SK-N-SH (cell line): Measurements from ENCODE around the gene PCSK7. TPM values are rescaled to one million over a fixed set of nuclear protein-coding genes. Genes with fewer than 3 reads are reported as not detected.

Source experiments
- CTCF ChIA-PET: fragments of 300-600, 350-600 bp; formaldehyde crosslinking; extraction: SDS; loops from one replicate; lab custom pipeline; 2021; lab: Yijun Ruan, JAX
- POLR2A ChIA-PET: fragments of 350-600 bp; sonication (Branson Sonifier 250); formaldehyde crosslinking; extraction: SDS; loops from one replicate; lab custom pipeline; 2020; ENCODE audit warnings: antibody characterized with exemption, inconsistent platforms; lab: Yijun Ruan, JAX
- DNase-seq: peaks from one replicate; pipeline ENCODE4 v3.0.0; 2012
- H2AFZ ChIP-seq: fragments of 200-600 bp; sonication (generic); 2 replicates; pipeline ENCODE4 v1.8.1; 2016; ENCODE audit warnings: antibody characterized with exemption, mild to moderate bottlenecking, low read depth
- H3F3A ChIP-seq: fragments of 200-600 bp; sonication (generic); replicated peaks from 2 replicates; pipeline ENCODE3; 2016; ENCODE audit warnings: antibody characterized with exemption, mild to moderate bottlenecking; ENCODE audit not compliant: insufficient read depth
- H3K27ac ChIP-seq, 2 experiments: fragments of 200-500 bp in 1 of 2; fragments of 200-600 bp in 1 of 2; sonication (Bioruptor generic) in 1 of 2; sonication (generic), shearing (Covaris generic) in 1 of 2; 2 replicates each; pipeline versions ENCODE4 v1.5.1 to v1.6.1; 2014 to 2016; ENCODE audit warnings: low read depth in 2 of 2, inconsistent platforms in 1 of 2, low read length in 1 of 2, mild to moderate bottlenecking in 1 of 2, mixed read lengths in 1 of 2
- H3K27me3 ChIP-seq: fragments of 200-600 bp; sonication (generic), shearing (Covaris generic); 2 replicates; pipeline ENCODE4 v1.6.1; 2016; ENCODE audit warnings: mixed run types; ENCODE audit not compliant: insufficient read depth
- H3K36me3 ChIP-seq, 2 experiments: fragments of 200-500 bp in 1 of 2; fragments of 200-600 bp in 1 of 2; sonication (Bioruptor generic) in 1 of 2; sonication (generic) in 1 of 2; replicated peaks in 1 of 2; 2 replicates each; pipeline versions ENCODE3 to v1.5.1; 2014 to 2016; ENCODE audit warnings: low read length in 1 of 2, mild to moderate bottlenecking in 1 of 2; ENCODE audit not compliant: insufficient read depth in 2 of 2, control insufficient read depth in 1 of 2
- H3K4me1 ChIP-seq, 2 experiments: fragments of 200-500 bp in 1 of 2; fragments of 200-600 bp in 1 of 2; sonication (Bioruptor generic) in 1 of 2; sonication (generic), shearing (Covaris generic) in 1 of 2; 2 replicates each; pipeline versions ENCODE4 v1.5.1 to v1.6.1; 2014 to 2016; ENCODE audit warnings: low read depth in 1 of 2, low read length in 1 of 2, mixed run types in 1 of 2; ENCODE audit not compliant: insufficient read depth in 2 of 2, control insufficient read depth in 1 of 2
- H3K4me2 ChIP-seq: fragments of 200-600 bp; sonication (generic), shearing (Covaris generic); 2 replicates; pipeline ENCODE4 v1.6.1; 2017; ENCODE audit warnings: mixed run types
- H3K4me3 ChIP-seq, 2 experiments: fragments of 200-500 bp in 1 of 2; fragments of 200-600 bp in 1 of 2; sonication (Bioruptor generic) in 1 of 2; sonication (generic), shearing (Covaris generic) in 1 of 2; 2 replicates each; pipeline versions ENCODE4 v1.5.1 to v1.8.1; 2014 to 2016; ENCODE audit warnings: low read depth in 2 of 2, inconsistent platforms in 1 of 2, low read length in 1 of 2, mild to moderate bottlenecking in 1 of 2, mixed read lengths in 1 of 2, moderate library complexity in 1 of 2
- H3K79me2 ChIP-seq: fragments of 200-600 bp; sonication (generic); 2 replicates; pipeline ENCODE4 v1.8.1; 2017; ENCODE audit warnings: mild to moderate bottlenecking; ENCODE audit not compliant: insufficient read depth
- H3K9ac ChIP-seq: fragments of 200-600 bp; sonication (generic); 2 replicates; pipeline ENCODE4 v1.6.1; 2017; ENCODE audit warnings: mixed run types
- H3K9me2 ChIP-seq: fragments of 200-600 bp; sonication (generic); 2 replicates; pipeline ENCODE4 v1.6.1; 2017; ENCODE audit warnings: mixed run types
- H3K9me3 ChIP-seq: fragments of 200-600 bp; sonication (generic); 2 replicates; pipeline ENCODE4 v1.6.1; 2017; ENCODE audit warnings: mixed run types, mild to moderate bottlenecking, moderate library complexity
- H4K20me1 ChIP-seq: fragments of 200-600 bp; sonication (generic); 2 replicates; pipeline ENCODE4 v1.6.1; 2017; ENCODE audit warnings: mild to moderate bottlenecking, mixed run types; ENCODE audit not compliant: insufficient read depth
- CHD2 ChIP-seq: fragments of 150-350 bp; IDR thresholded peaks from 2 replicates; pipeline ENCODE4 v1.6.1; 2018; ENCODE audit warnings: low read length; ENCODE audit not compliant: partially characterized antibody
- ELF1 ChIP-seq: IDR thresholded peaks from 2 replicates; pipeline ENCODE4 v1.4.0; 2012
- EZH2phosphoT487 ChIP-seq: fragments of 200-600 bp; sonication (generic); IDR thresholded peaks from 2 replicates; pipeline ENCODE4 v1.6.1; 2017; ENCODE audit warnings: low read depth, mixed run types, mild to moderate bottlenecking, antibody characterized with exemption, moderate library complexity, borderline replicate concordance
- FOXJ3 ChIP-seq: sonication (generic); formaldehyde crosslinking; IDR thresholded peaks from 2 replicates; pipeline ENCODE4 v1.5.1; 2020; ENCODE audit warnings: mild to moderate bottlenecking, missing genetic modification reagents
- MXI1 ChIP-seq: IDR thresholded peaks from 2 replicates; pipeline ENCODE4 v1.6.1; 2012; ENCODE audit warnings: mild to moderate bottlenecking, low read depth, low read length, improper control_type of control experiment
- NFIC ChIP-seq: IDR thresholded peaks from 2 replicates; pipeline ENCODE4 v1.4.0; 2012; ENCODE audit warnings: borderline replicate concordance
- PBX3 ChIP-seq: IDR thresholded peaks from 2 replicates; pipeline ENCODE4; 2012
- POLR2AphosphoS5 ChIP-seq: IDR thresholded peaks from 2 replicates; pipeline ENCODE4 v1.6.1; 2012; ENCODE audit warnings: low read depth, low read length
- RCOR1 ChIP-seq: fragments of 150-350 bp; IDR thresholded peaks from 2 replicates; pipeline ENCODE4 v1.6.1; 2017; ENCODE audit warnings: antibody characterized with exemption, low read length
- REST ChIP-seq: IDR thresholded peaks from 2 replicates; pipeline ENCODE4 v1.6.1; 2012; ENCODE audit warnings: mild to moderate bottlenecking, low read depth, low read length, moderate library complexity
- RXRA ChIP-seq: IDR thresholded peaks from 2 replicates; pipeline ENCODE4 v1.4.0; 2012; ENCODE audit warnings: low read depth, mild to moderate bottlenecking, borderline replicate concordance
- TEAD4 ChIP-seq: IDR thresholded peaks from 2 replicates; pipeline ENCODE4 v1.4.0; 2012; ENCODE audit warnings: mild to moderate bottlenecking, borderline replicate concordance; ENCODE audit not compliant: insufficient read depth
- USF1 ChIP-seq: IDR thresholded peaks from 2 replicates; pipeline ENCODE4 v1.4.0; 2012; ENCODE audit warnings: low read depth, borderline replicate concordance
- YY1 ChIP-seq: IDR thresholded peaks from 2 replicates; pipeline ENCODE4 v1.4.0; 2012; ENCODE audit warnings: low read depth, mild to moderate bottlenecking
- WGBS: methylation state at CpG from one replicate; pipeline ENCODE4 v1.1.6; 2017; ENCODE audit warnings: low lambda C conversion rate; 5-methylcytosine and 5-hydroxymethylcytosine counted together
- polyA plus RNA-seq, 3 experiments: library from polyadenylated mRNA; depleted of rRNA; stranded (reverse); fragments of >200 nt; gene quantifications; 2 replicates each; pipeline ENCODE4 v1.2.3, GENCODE V29; 2012
- TF ChIP-seq, protein P1 (sequence below): IDR thresholded peaks from 2 replicates; pipeline ENCODE4 v1.4.0; 2012; ENCODE audit warnings: low read depth

PCSK7 gene
- polyA plus RNA-seq, 1 of the 3 experiments (the other 2 are of a cell fraction): 49.7 TPM

GRCh38 chr11:117175104-117175503 is 56.8 kb downstream of the PCSK7 start:
- Histone ChIP-seq H3K36me3 (peaks cover 9 to 19% of the 10 kb centered on the region in 2 experiments), H3F3A (peaks cover 28% of the 10 kb centered on the region), H2AFZ (no peak overlapping the region), H3K4me1 (peaks cover 7 to 25% of the 10 kb centered on the region in 2 experiments; a peak in 3 of 4 replicates), H3K4me3 (no peak overlapping the region), H3K9me2 (no peaks in the 10 kb centered on the region), H3K79me2 (peaks cover 10% of the 10 kb centered on the region; the same call in 1 of the 2 replicates), H3K9ac (no peak overlapping the region), H4K20me1 (no peaks in the 10 kb centered on the region), H3K27ac (no peak overlapping the region), H3K9me3 (no peaks in the 10 kb centered on the region), H3K27me3 (no peaks in the 10 kb centered on the region), H3K4me2 (no peak overlapping the region)
- ChIA-PET CTCF (interaction anchor here (0.9 kb wide), 1 partner anchor 23 kb away, joined by 3 read pairs; no protein-coding TSS in a partner anchor), POLR2A (interaction anchor here (0.8 kb wide), 1 partner anchor 31 kb away, joined by 3 read pairs; the partner anchor contains the start of gene PAFAH1B2)
- no peak for DNase-seq
- WGBS: 88% methylated on average over 7 of the region's 7 CpGs
- TF ChIP-seq REST (no peak), POLR2AphosphoS5 (no peak), MXI1 (no peak), FOXJ3 (CRISPR knock-in tag) (no peak), CHD2 (no peak), USF1 (no peak), YY1 (no peak)

GRCh38 chr11:117172724-117173421 is 59.0 kb downstream of the PCSK7 start:
- peaks cover 26 to 41% of the 10 kb centered on the region in 2 experiments for H3K36me3 ChIP-seq
- H2AFZ ChIP-seq: no peak overlapping the region
- no peak overlapping the region for H3K4me3 ChIP-seq
- H3K9me2 ChIP-seq: no peaks in the 10 kb centered on the region
- CTCF ChIA-PET: interaction anchor here (0.8 to 3.2 kb wide), 8 partner anchors 8 to 382 kb away, joined by 3 to 16 read pairs (median 4); partner anchors contain the start of genes APOA5 and PAFAH1B2
- H3F3A ChIP-seq: peaks cover 28% of the 10 kb centered on the region
- no peak overlapping the region for H3K4me2 ChIP-seq
- H4K20me1 ChIP-seq: no peaks in the 10 kb centered on the region
- no peaks in the 10 kb centered on the region for H3K9me3 ChIP-seq
- H3K27me3 ChIP-seq: no peaks in the 10 kb centered on the region
- H3K27ac ChIP-seq: peak overlapping the region in 1 of 2 experiments; percentile 36; a peak in 2 of 4 replicates
- peak; percentile 20 for DNase-seq
- TF ChIP-seq USF1: no peak
- TF ChIP-seq, protein P1, sequence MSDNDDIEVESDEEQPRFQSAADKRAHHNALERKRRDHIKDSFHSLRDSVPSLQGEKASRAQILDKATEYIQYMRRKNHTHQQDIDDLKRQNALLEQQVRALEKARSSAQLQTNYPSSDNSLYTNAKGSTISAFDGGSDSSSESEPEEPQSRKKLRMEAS: no peak
- TF ChIP-seq NFIC: no peak
- TF ChIP-seq RCOR1: no peak
- no peak for TF ChIP-seq PBX3
- no peak for TF ChIP-seq RXRA
- TF ChIP-seq CHD2: no peak
- TF ChIP-seq EZH2phosphoT487: no peak
- no peak for TF ChIP-seq TEAD4
- no peak for TF ChIP-seq ELF1
- WGBS: 91% methylated on average over 14 of the region's 14 CpGs
- peaks cover 0 to 11% of the 10 kb centered on the region in 2 experiments; a peak in 3 of 4 replicates for H3K4me1 ChIP-seq
- POLR2A ChIA-PET: interaction anchor here (0.7 to 1.9 kb wide), 3 partner anchors 22 to 29 kb away, joined by 3 to 9 read pairs (median 3); partner anchors contain the start of gene PAFAH1B2
- H3K79me2 ChIP-seq: peaks cover 21% of the 10 kb centered on the region
- H3K9ac ChIP-seq: no peak overlapping the region
